Activated naive CD8-positive, alpha-beta T cell treated with anti-CD3 and anti-CD28 coated beads, Interleukin-2, amount 50 U/mL, for 24 hours (primary cell): ENCODE results near the gene ODC1.
"Not testable (repeated sequence)": the region's sequence is repeated elsewhere in the genome, so short reads cannot be mapped to it uniquely, and the experiment has no call there.

ENCODE experiments used
- ATAC-seq: fragments of 150-1000 bp; cut with Tn5 transposase; one replicate; pipeline ENCODE4 v1.10.0; 2021
- DNase-seq: peaks from one replicate; pipeline ENCODE4 v3.0.0; 2021
- H3K27ac Mint-ChIP-seq: one replicate; pipeline ENCODE4 v1.8.0; 2021; ENCODE audit warnings: mild to moderate bottlenecking, mixed read lengths
- H3K27me3 Mint-ChIP-seq: one replicate; pipeline ENCODE4 v1.8.0; 2021; ENCODE audit warnings: mixed read lengths
- H3K36me3 Mint-ChIP-seq: one replicate; pipeline ENCODE4 v1.8.0; 2021; ENCODE audit warnings: low read depth, mixed read lengths
- H3K4me1 Mint-ChIP-seq: one replicate; pipeline ENCODE4 v1.8.0; 2021; ENCODE audit warnings: mixed read lengths
- H3K4me3 Mint-ChIP-seq: one replicate; pipeline ENCODE4 v1.8.0; 2021; ENCODE audit warnings: mild to moderate bottlenecking, moderate library complexity, mixed read lengths
- H3K9me3 Mint-ChIP-seq: one replicate; pipeline ENCODE4 v1.8.0; 2021; ENCODE audit warnings: mixed read lengths

The ODC1 gene

DNA sequence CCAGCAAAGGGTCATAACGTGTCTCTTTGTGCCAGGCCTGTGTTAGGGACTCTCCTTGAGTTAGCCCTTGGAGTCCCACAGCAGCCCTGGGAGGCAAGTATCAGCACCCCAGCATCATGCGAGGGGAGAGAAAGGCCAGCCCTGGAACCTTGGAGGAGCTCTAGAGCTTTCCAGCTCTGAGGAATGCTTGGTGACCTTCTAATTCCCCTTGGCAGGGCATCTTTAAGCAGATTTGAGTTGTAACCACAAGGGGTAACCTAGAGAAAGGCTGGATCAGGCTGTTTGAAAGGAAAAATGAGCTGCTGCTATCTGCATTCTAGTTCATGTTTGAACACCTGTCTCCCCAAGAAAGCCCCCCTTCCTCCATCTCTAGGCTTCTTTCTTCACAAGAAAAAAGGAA is 23.8 kb upstream of the ODC1 start:
- DNase-seq (no peak), ATAC-seq (no peak)
- no peak overlapping the region for H3K4me3 Mint-ChIP-seq
- H3K9me3 Mint-ChIP-seq: no peaks in the 10 kb centered on the region
- H3K27ac Mint-ChIP-seq: no peak overlapping the region
- no peaks in the 10 kb centered on the region for H3K27me3 Mint-ChIP-seq
- peaks cover 2% of the 10 kb centered on the region for H3K4me1 Mint-ChIP-seq
- H3K36me3 Mint-ChIP-seq: no peaks in the 10 kb centered on the region

DNA sequence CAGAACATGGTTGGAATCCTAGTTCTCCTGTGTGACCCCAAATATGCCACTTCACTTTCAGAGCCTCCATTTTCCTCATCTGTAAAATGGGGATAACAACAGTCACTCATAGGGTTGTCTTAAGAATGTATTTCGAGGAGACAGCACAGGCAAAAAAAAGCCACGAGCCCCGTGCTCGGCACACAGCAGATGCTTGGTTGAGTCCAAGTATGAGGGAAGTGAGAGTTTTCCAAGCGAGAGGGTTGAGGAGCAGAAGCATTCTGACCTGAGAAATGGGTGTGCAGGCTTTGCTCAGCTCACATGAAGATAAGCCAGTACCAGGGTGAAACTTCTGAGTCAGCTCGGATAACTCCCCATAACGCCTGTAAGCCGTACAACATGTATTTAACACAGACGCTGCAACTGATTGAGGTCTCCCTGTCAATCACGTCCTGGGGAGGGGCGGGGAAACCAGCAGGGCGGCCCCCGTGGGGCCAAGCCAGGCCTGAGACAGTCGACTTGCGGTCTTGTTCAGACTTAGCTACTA is 23.0 kb upstream of the ODC1 start:
- ATAC-seq (no peak), DNase-seq (no peak)
- H3K4me1 Mint-ChIP-seq: no peaks in the 10 kb centered on the region
- H3K9me3 Mint-ChIP-seq: no peaks in the 10 kb centered on the region
- no peaks in the 10 kb centered on the region for H3K36me3 Mint-ChIP-seq
- H3K4me3 Mint-ChIP-seq: no peak overlapping the region
- no peaks in the 10 kb centered on the region for H3K27me3 Mint-ChIP-seq
- H3K27ac Mint-ChIP-seq: no peak overlapping the region

DNA sequence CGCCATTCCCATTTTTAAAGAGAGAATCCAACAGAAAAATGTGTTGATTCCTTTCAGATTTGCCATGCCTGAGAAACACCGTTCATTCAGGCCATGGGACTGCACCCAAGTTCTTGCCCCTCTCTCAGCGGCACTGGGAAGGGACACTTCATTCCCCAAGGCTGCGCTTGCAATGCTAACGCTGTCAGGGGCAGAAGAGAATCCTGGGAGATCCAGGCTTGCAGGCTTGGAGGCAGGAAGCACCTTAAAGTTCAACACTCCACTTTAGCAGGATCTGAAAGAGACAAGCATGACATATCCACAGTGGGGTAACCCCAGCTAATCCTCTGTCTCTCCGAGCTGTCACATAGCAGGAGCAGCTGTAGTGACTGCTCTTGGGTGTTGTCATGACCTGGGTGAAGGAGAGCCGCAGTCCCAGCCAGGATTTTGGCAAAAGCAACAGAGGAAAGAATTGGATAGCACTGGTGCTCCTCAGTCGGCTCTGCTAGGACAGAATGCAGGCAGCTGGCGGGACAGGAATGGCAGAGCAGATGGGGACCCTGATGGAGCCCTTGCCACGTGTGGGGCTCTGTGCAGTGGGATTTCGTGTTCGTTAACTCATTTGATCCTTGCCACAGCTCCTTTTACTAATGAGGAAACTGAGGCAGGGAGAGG is 22.0 kb upstream of the ODC1 start:
- Mint-ChIP-seq H3K36me3 (no peaks in the 10 kb centered on the region), H3K9me3 (no peaks in the 10 kb centered on the region), H3K27me3 (peaks cover 3% of the 10 kb centered on the region), H3K4me3 (no peak overlapping the region), H3K4me1 (no peaks in the 10 kb centered on the region), H3K27ac (no peak overlapping the region)
- ATAC-seq (no peak), DNase-seq (no peak)

DNA sequence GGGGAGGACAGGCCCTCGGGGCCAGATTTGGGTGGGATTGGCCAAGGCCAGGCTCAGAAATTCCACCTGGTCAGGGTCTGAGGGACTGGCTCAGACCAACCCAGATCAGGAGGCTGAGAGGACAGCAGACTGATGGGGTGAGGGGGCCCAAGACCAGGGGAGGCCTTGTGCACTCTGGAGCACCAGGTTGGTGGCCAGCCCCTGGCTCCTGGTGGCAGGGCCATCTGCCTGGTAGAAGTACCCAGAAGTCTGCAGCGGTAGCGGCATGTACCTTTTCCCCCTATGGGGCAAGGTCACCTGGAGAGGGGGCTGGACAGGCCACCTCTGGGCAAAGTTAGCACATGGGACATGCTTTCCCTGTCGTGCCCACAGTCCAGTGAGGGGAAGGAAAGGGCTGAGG is 21.2 kb upstream of the ODC1 start:
- no peaks in the 10 kb centered on the region for H3K4me1 Mint-ChIP-seq
- H3K4me3 Mint-ChIP-seq: no peak overlapping the region
- H3K27me3 Mint-ChIP-seq: peaks cover 4% of the 10 kb centered on the region
- H3K9me3 Mint-ChIP-seq: no peaks in the 10 kb centered on the region
- H3K27ac Mint-ChIP-seq: no peak overlapping the region
- no peak for ATAC-seq
- no peak for DNase-seq
- H3K36me3 Mint-ChIP-seq: no peaks in the 10 kb centered on the region

DNA sequence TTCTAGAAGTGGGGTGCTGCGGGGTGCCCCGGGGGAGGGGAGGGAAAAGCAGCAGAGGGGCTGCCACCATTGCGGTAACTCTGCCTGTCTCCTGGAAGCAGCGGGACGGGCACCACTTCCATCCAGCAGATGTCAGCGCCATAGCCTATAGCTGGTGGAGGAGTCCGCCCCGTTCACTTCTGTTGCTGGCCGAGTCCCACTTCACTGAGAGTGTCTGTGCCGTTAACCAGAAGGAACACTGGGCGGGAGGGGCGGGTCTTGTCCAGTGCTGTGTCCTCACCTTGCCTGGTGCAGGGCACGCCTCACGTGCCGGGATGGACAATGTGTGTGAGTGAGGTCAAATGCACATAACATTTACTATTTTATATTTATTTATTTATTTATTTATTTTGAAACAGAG is 19.3 kb upstream of the ODC1 start:
- no peak for DNase-seq
- no peak for ATAC-seq
- H3K9me3 Mint-ChIP-seq: no peaks in the 10 kb centered on the region
- H3K4me3 Mint-ChIP-seq: no peak overlapping the region
- no peaks in the 10 kb centered on the region for H3K4me1 Mint-ChIP-seq
- H3K36me3 Mint-ChIP-seq: no peaks in the 10 kb centered on the region
- no peak overlapping the region for H3K27ac Mint-ChIP-seq
- H3K27me3 Mint-ChIP-seq: peaks cover 9% of the 10 kb centered on the region

DNA sequence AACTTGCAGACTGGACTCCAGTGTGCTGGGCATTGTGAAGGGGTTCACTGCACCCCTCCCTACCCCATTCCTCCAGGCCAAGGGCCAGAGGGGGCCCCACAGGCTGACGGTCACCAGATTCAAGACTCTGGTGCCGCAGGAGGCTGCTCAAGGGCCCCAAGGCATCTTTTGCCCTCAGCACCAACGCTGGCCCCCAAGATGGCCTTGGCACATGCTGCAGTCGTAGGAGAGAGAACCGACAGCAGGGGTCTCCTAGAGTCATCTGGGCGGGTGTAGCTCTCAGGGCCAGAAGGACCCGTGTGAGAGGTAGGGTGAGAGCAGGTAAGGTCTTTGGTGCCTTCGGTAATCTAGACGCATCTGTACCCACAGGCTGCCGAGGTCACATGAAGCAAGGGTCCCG is 18.7 kb upstream of the ODC1 start:
- Mint-ChIP-seq H3K36me3 (no peaks in the 10 kb centered on the region), H3K9me3 (no peaks in the 10 kb centered on the region), H3K27ac (no peak overlapping the region), H3K27me3 (peaks cover 9% of the 10 kb centered on the region), H3K4me3 (no peak overlapping the region), H3K4me1 (no peaks in the 10 kb centered on the region)
- DNase-seq (no peak), ATAC-seq (no peak)

DNA sequence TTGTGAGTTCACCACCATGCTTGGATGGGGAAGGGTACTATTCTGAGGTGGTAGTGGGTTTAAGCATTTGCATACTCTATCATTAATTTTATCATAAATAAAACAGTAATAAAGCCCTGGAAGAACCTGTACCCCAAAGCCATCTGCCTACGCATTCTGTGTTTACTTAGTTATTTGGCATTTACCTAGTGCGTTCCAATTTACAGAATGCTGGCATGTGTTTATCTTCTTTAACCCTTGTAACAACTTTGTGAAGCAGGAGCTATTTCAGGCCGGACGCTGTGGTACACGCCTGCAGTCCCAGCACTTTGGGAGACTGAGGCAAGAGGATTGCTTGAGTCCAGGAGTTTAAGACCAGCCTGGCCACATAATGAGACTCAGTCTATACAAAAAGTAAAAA is 17.8 kb upstream of the ODC1 start:
- DNase-seq (no peak), ATAC-seq (no peak)
- Mint-ChIP-seq H3K4me1 (no peaks in the 10 kb centered on the region), H3K9me3 (no peaks in the 10 kb centered on the region), H3K27ac (no peak overlapping the region), H3K36me3 (no peaks in the 10 kb centered on the region), H3K4me3 (no peak overlapping the region), H3K27me3 (peaks cover 12% of the 10 kb centered on the region)

DNA sequence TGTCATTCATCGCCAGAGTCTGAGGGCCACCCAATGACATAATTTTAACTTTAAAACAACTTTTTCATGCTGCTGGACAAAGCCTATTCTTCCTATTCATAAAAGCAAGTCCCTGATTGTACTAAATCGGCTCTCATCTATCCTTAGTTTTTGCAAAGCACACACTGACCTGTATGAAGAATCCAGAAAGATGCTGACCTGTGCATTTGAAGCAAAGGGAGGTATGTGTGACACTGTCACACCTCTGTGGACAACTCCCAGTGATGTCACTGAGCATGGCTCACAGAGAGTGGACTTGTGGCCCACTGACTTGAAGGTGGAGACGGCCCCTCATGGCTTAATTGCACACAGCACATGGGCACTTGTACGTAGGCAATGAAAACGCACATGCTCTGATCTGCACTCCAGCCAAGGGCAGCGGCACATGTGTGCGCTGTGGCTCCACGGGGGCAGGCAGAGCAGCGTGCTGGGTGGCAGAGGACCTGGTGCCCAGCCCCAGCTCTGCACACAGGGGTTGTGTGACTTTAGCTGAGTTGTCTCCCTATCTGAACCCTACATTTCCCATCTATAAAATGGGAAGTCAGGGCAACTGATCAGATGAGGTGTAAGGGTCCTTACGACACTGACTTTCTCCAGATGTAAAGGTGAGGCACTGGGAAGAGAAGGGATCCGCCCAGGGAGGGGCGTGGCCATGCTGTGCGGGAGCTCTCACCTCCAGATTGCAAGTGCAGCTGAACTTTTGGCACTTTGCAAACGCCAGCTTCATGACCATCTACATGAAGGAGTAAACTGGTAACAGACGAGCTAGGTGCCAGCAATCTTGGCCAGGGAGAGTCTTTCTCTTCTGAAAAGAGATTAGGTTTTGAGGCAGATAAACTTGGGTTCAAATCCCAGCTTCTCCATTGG is 14.3 kb upstream of the ODC1 start:
- no peak overlapping the region for H3K27ac Mint-ChIP-seq

DNA sequence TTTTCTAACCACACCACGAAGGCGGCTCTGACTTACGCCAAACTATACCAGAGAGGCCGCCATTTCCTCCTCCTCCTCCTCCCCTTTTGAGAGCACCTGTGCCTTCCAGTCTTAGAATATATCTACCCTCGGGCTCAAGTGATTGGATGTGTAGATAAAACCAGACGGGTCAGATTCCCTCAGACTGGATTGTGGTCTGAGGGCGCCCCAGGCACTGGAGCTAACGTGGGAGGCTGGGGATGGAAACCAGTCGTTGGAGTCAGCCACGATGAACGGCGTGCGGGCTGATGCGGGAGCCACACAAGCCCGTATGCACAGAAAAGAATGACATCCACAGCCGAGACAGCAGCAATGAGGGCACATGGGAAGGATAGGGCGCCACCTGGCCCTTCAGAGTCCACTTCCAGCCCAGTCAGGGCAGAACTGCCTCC is 12.3 kb upstream of the ODC1 start:
- Mint-ChIP-seq H3K27ac (no peak overlapping the region), H3K4me1 (peaks cover 4% of the 10 kb centered on the region), H3K27me3 (peaks cover 26% of the 10 kb centered on the region), H3K9me3 (no peaks in the 10 kb centered on the region), H3K36me3 (no peaks in the 10 kb centered on the region), H3K4me3 (no peak overlapping the region)
- no peak for DNase-seq
- ATAC-seq: no peak

More for the DNA sequence above, 14.3 kb upstream of the ODC1 start:
- ATAC-seq: no peak
- Mint-ChIP-seq H3K4me1 (peaks cover 4% of the 10 kb centered on the region), H3K27me3 (peaks cover 29% of the 10 kb centered on the region), H3K9me3 (no peaks in the 10 kb centered on the region), H3K36me3 (no peaks in the 10 kb centered on the region), H3K4me3 (no peak overlapping the region)
- no peak for DNase-seq

DNA sequence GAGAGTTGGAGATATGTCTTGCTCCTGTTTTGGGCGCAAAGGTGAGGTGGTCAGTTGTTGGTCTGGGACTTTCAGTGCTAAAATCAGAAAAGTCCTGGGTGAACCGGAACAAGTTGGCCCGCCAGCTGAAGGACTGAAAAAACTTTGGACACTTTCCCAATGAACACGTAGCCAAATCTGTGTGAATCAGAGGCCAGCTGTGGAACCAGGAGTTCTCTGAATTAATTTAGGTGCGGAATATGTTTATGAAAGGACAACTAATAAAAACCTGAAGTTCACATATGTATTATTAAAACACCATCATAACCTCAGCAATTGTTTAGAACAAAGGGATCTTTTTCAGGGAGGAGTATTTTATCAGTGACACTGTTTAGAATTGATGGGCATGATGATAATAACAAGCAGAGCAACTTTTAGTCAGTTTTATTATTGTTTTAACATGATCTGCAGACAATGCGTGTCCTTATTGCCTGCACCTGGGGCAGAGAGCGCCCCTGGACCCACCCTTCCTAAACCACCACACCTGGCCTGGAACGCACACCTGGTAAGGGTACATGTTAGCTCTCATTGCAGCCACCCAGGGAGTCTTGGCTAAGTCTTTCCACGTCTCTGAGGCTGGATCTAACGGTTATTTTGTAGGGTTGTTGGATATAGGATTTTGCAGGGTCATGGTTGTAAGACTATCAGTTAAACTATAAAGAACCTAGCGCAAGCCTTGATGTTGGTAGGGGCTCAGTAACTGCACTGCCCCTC is 9.9 kb upstream of the ODC1 start:
- DNase-seq: no peak
- peaks cover 2% of the 10 kb centered on the region for H3K36me3 Mint-ChIP-seq
- ATAC-seq: no peak
- H3K27ac Mint-ChIP-seq: no peak overlapping the region
- H3K4me1 Mint-ChIP-seq: peaks cover 4% of the 10 kb centered on the region
- no peaks in the 10 kb centered on the region for H3K9me3 Mint-ChIP-seq
- H3K27me3 Mint-ChIP-seq: peaks cover 22% of the 10 kb centered on the region
- no peak overlapping the region for H3K4me3 Mint-ChIP-seq

DNA sequence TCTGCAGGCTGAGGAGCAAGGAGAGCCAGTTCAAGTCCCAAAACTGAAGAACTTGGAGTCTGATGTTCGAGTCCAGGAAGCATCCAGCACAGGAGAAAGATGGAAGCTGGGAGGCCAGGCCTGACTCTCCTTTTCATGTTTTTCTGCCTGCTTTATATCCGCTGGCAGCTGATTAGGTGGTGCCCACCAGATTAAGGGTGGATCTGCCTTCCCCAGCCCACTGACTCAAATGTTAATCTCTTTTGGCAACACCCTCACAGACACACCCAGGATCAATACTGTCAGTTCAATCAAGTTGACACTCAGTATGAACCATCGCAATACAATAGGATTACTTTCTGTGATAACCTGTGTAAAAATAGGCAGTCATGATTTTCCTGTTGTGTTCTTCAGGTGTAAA is 9.1 kb upstream of the ODC1 start:
- not testable (repeated sequence) for H3K4me1 Mint-ChIP-seq, H3K36me3 Mint-ChIP-seq, DNase-seq, H3K27ac Mint-ChIP-seq, ATAC-seq, H3K4me3 Mint-ChIP-seq, H3K9me3 Mint-ChIP-seq
- H3K27me3 Mint-ChIP-seq: peaks cover 20% of the 10 kb centered on the region

DNA sequence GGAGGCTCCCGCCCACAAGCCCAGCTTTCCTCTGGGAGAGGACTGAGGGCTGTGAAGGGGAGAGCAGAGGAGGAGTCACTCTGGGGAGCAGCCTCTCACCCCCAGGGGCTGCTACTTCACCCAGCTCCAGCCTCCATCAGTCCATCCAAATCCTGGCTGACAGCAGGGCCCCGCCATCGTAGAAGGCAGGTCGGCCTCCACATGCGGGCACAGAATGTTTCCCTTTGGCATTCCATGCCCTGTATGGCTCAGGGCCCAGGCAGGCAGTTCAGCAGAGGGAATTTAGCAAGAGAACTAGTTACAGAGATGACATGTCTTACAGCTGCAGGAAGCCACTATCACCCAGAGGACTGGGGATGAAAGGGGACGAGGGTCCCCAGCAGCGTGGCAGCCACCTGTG is 6.4 kb upstream of the ODC1 start:
- H3K4me3 Mint-ChIP-seq: no peak overlapping the region
- H3K27ac Mint-ChIP-seq: no peak overlapping the region
- peaks cover 13% of the 10 kb centered on the region for H3K4me1 Mint-ChIP-seq
- no peaks in the 10 kb centered on the region for H3K9me3 Mint-ChIP-seq
- H3K36me3 Mint-ChIP-seq: peaks cover 2% of the 10 kb centered on the region
- peak; percentile 6 for ATAC-seq
- no peak for DNase-seq
- peaks cover 7% of the 10 kb centered on the region for H3K27me3 Mint-ChIP-seq

DNA sequence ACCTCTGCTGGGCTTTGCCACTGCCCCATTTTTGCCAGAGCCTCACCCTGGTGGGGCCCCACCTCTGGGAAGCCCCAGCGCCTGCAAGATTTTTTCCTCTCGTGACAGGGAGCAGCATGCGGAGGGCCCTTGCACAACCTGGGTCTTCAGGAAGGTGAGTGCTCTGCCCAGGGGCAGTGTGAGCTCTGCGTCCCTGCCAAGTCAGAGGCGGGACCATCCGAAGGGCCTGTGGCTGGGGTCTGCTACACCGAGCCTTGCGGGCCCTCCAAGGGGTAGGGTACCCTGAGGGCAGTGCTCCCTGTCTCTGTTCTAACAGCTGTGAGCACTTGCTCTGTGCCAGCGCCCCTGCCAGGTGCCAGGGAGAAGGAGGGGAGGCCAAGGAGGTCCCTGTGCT is 5.8 kb upstream of the ODC1 start:
- Mint-ChIP-seq H3K27me3 (peaks cover 1% of the 10 kb centered on the region), H3K36me3 (peaks cover 2% of the 10 kb centered on the region), H3K4me1 (peaks cover 18% of the 10 kb centered on the region), H3K27ac (no peak overlapping the region), H3K9me3 (no peaks in the 10 kb centered on the region), H3K4me3 (no peak overlapping the region)
- DNase-seq (no peak), ATAC-seq (no peak)

DNA sequence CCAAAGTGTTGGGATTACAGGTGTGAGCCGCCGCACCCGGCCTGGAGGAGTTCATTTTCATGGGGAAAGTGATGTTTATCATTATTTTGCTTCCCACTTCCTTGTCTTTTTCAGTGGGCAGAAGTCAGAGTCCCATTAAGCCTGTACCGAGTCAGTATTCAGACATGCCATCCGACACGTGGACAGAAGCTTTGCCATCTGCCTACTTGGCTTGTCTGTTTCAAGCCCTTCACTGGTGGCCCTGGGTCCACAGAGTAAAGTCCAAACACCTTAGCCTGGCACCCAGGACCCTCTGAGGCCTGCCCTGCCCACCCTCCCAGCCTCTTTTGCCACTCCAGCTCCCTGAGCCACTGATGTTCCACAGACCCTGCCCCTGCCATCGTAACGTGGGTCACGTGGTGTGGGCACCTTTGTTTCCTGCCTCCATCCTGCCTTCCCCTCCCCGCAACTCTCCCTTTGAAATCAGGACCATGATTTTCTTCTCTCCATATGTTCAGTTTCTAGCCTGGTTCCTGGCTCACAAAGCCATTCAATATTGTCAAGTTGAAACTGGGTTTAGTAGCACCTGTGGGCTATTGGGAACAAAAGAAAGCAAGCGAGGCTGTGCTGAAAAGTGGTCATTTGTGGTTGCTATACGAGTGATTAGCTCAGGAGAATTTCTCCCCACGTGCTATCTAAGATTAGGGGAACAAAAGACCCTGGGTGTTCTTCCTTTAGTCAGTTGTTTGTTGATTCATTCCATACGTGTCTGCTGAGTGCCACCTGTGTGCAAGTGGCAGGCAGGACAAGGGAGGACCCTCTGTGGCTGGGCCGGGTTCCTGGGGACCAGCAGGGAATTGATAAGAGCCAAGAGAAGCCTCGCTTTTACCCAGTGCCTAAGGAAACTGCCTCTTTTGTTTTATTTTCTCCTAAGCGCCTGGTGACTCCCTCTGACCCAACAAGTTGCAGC is 5.1 kb upstream of the ODC1 start:
- H3K27ac Mint-ChIP-seq: no peak overlapping the region

More for the DNA sequence above, 5.1 kb upstream of the ODC1 start:
- no peak for ATAC-seq
- DNase-seq: no peak
- no peaks in the 10 kb centered on the region for H3K27me3 Mint-ChIP-seq
- peaks cover 18% of the 10 kb centered on the region for H3K4me1 Mint-ChIP-seq
- H3K9me3 Mint-ChIP-seq: no peaks in the 10 kb centered on the region
- no peak overlapping the region for H3K4me3 Mint-ChIP-seq
- H3K36me3 Mint-ChIP-seq: peaks cover 2% of the 10 kb centered on the region
